AG09309 (cell line): ENCODE results near the gene OXER1.

Experiments used
- DNase-seq: peaks from one replicate; pipeline ENCODE4 v3.0.0-alpha.2; 2010; ENCODE audit warnings: low read depth
- H3K4me3 ChIP-seq: 2 replicates; pipeline ENCODE4 v1.5.1; 2011; ENCODE audit warnings: mild to moderate bottlenecking, low read depth, low read length, moderate library complexity; ENCODE audit not compliant: control insufficient read depth
- TF ChIP-seq, protein P1 (sequence below): IDR thresholded peaks from 2 replicates; pipeline ENCODE4 v1.5.1; 2011; ENCODE audit warnings: mild to moderate bottlenecking, low read depth, low read length, inconsistent platforms; ENCODE audit not compliant: insufficient read depth, control insufficient read depth; ENCODE audit errors: missing control alignments

OXER1 gene

DNA sequence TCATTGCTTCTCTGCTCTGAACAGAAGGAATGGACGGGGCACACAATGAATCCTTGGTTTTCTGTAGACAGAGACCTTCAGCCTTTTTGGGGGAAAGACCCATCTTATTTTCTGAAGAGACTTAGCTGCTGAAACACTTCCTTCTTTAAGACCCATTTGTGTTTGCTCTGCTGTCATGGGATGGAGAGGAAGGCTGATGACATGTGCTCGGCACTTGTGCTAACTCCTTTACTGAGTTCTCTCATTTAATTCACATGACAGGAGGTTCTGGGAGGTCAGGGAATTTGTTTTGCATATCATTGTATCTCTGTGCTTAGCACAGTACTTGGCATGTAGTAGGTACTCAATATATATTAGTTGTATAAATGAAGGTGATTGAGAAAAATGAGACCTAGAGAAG lies 39.0 kb downstream of the OXER1 start:
- DNase-seq: no peak
- TF ChIP-seq, protein P1, sequence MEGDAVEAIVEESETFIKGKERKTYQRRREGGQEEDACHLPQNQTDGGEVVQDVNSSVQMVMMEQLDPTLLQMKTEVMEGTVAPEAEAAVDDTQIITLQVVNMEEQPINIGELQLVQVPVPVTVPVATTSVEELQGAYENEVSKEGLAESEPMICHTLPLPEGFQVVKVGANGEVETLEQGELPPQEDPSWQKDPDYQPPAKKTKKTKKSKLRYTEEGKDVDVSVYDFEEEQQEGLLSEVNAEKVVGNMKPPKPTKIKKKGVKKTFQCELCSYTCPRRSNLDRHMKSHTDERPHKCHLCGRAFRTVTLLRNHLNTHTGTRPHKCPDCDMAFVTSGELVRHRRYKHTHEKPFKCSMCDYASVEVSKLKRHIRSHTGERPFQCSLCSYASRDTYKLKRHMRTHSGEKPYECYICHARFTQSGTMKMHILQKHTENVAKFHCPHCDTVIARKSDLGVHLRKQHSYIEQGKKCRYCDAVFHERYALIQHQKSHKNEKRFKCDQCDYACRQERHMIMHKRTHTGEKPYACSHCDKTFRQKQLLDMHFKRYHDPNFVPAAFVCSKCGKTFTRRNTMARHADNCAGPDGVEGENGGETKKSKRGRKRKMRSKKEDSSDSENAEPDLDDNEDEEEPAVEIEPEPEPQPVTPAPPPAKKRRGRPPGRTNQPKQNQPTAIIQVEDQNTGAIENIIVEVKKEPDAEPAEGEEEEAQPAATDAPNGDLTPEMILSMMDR: no peak
- no peak overlapping the region for H3K4me3 ChIP-seq

DNA sequence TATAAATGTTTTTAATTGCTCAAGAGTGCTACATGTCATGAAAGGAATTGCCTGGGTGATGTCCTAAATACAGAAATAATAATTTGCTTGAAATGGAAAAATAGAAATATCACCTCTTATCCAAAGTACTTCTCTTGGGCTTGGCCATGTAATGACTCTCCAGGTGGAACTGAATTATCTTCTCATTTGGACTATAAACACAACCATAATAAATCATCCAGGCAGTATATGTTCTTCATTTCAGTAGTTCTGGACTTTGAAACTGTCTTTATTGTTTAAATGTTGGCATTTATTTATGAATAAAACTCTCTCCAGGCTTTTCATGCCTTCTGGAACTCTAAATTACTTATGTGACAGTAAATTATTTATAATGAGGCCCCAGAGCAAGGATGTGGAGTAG lies 40.5 kb downstream of the OXER1 start:
- DNase-seq: no peak
- TF ChIP-seq, protein P1: no peak
- no peak overlapping the region for H3K4me3 ChIP-seq

DNA sequence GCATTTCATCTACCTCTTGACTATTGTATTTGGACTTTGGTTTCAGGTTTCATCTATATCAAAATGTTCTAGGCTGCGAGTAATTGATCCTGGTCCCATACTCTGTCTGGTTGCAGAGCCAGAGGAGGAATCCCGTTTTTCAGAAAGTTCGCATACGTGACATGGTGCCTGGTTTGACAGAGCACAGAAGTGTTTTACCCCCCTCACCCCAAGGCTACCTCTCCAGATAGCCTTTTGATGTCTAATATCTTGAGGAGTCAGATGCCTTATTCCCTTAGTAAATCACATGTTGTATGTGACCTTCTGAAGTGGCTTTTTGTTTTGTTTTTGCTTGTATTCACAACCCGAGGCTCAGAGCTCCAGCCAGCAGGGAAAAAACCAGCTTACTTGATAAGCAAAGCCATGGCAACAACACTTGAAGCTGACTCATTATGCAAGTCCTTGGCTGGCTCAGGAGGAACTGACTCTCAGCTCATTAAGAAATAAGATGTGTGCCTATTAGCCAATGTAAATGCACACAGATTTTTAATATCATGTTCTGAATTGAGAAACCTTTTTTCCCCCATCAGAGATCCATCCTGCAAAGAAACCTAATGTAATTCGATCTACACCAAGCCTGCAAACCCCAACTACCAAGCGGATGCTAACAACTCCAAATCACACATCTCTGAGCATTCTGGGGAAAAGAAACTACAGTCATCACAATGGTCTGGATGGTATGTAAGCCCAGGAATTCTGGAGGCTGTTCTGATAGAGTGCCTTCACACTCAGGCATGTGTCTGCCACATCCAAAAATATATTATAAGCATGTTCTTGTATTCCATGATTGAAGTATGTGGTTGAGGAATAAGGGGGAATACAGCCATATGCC lies 41.4 kb downstream of the OXER1 start:
- TF ChIP-seq, protein P1: no peak
- no peak overlapping the region for H3K4me3 ChIP-seq
- peak; percentile 79 for DNase-seq

GRCh38 chr2:42721898-42722297 lies 42.0 kb downstream of the OXER1 start:
- TF ChIP-seq, protein P1: no peak
- DNase-seq: no peak
- H3K4me3 ChIP-seq: no peak overlapping the region

- TF ChIP-seq, protein P1: no peak
- DNase-seq: no peak
- H3K4me3 ChIP-seq: no peak overlapping the region
Observed at GRCh38 chr2:42714686-42715085, 49.2 kb downstream of the OXER1 start.

GRCh38 chr2:42713920-42714319 lies 50.0 kb downstream of the OXER1 start:
- DNase-seq: no peak
- TF ChIP-seq, protein P1: no peak
- no peak overlapping the region for H3K4me3 ChIP-seq
